ENCODE data around the gene RTN4. TPM values are rescaled to one million over a fixed set of nuclear protein-coding genes. Genes with fewer than 3 reads are reported as not detected.

The RTN4 gene
- total and polyA plus RNA-seq, 11 donors = 46.1 to 250 (median 95.5) TPM

- no peak overlapping the region for H3K27ac ChIP-seq
- peaks cover 0 to 14% (median 0%) of the 10 kb centered on the region in 12 donors for H3K4me1 ChIP-seq
- H3K9me3 ChIP-seq = no peaks in the 10 kb centered on the region
- H3K4me3 ChIP-seq = no peak overlapping the region
- ATAC-seq = no peak
- no peak for TF ChIP-seq CTCF (IDR thresholded peaks at IDR 0.05)
- TF ChIP-seq POLR2A (IDR thresholded peaks at IDR 0.05) = no peak
- WGBS, 4 donors = 83 to 96% (median 92%) methylated on average over 1 of the region's 1 CpG
- H3K27me3 ChIP-seq = peaks cover 0 to 6% (median 0%) of the 10 kb centered on the region in 9 donors
- H3K36me3 ChIP-seq = no peaks in the 10 kb centered on the region
- no peak for DNase-seq
- intact Hi-C loops (cut with DNase I) = no loop called here
Measured at GRCh38 chr2:54944724-54945326, 105.4 kb downstream of the RTN4 start.

GRCh38 chr2:54942373-54942772 is 107.9 kb downstream of the RTN4 start:
- TF ChIP-seq POLR2A (IDR thresholded peaks at IDR 0.05) = no peak
- TF ChIP-seq CTCF (IDR thresholded peaks at IDR 0.05) = no peak
- 74 to 87% (median 78%) methylated on average over 5 of the region's 5 CpGs for WGBS, 4 donors
- Histone ChIP-seq H3K27ac (no peak overlapping the region), H3K27me3 (peaks cover 0 to 4% (median 0%) of the 10 kb centered on the region in 9 donors), H3K36me3 (no peaks in the 10 kb centered on the region), H3K4me3 (no peak overlapping the region), H3K4me1 (peaks cover 0 to 14% (median 0%) of the 10 kb centered on the region in 12 donors), H3K9me3 (peaks cover 0 to 23% (median 9%) of the 10 kb centered on the region in 12 donors)
- intact Hi-C loops (cut with DNase I) = no loop called here
- ATAC-seq (no peak), DNase-seq (no peak)

GRCh38 chr2:54941248-54941984 is 108.8 kb downstream of the RTN4 start:
- intact Hi-C loops (cut with DNase I) = no loop called here
- peaks cover 0 to 4% (median 0%) of the 10 kb centered on the region in 9 donors for H3K27me3 ChIP-seq
- 91 to 95% (median 92%) methylated on average over 15 of the region's 15 CpGs for WGBS, 4 donors

More at GRCh38 chr2:54941248-54941984, 108.8 kb downstream of the RTN4 start:
- no peak for DNase-seq
- Histone ChIP-seq H3K4me1 (peaks cover 0 to 10% (median 0%) of the 10 kb centered on the region in 12 donors), H3K4me3 (no peak overlapping the region), H3K36me3 (no peaks in the 10 kb centered on the region), H3K9me3 (peaks cover 0 to 27% (median 9%) of the 10 kb centered on the region in 12 donors), H3K27ac (no peak overlapping the region)
- TF ChIP-seq POLR2A (IDR thresholded peaks at IDR 0.05) = no peak
- no peak for TF ChIP-seq CTCF (IDR thresholded peaks at IDR 0.05)
- no peak for ATAC-seq

Data from heart left ventricle (tissue), 16 donors.